AG10803 (cell line): ENCODE data around the gene ATF4.
"Not testable (repeated sequence)": the region's sequence is repeated elsewhere in the genome, so short reads cannot be mapped to it uniquely, and the experiment has no call there.

ENCODE experiments used
- DNase-seq: peaks from one replicate; pipeline ENCODE4 v3.0.0; 2010; ENCODE audit warnings: low read depth
- H3K4me3 ChIP-seq: 2 replicates; pipeline ENCODE4 v1.5.1; 2011; ENCODE audit warnings: mild to moderate bottlenecking, low read length, control low read depth
- CTCF ChIP-seq: conservative IDR thresholded peaks from 2 replicates; pipeline ENCODE4 v1.5.1; 2011; ENCODE audit warnings: mild to moderate bottlenecking, low read length, control low read depth, inconsistent platforms

The ATF4 gene

GRCh38 chr22:39502789-39503409 is 17.5 kb upstream of the ATF4 start:
- no peak for TF ChIP-seq CTCF
- H3K4me3 ChIP-seq = peak overlapping the region; percentile 86
- DNase-seq = no peak

GRCh38 chr22:39503630-39504029 is 16.7 kb upstream of the ATF4 start:
- no peak for DNase-seq
- TF ChIP-seq CTCF = no peak
- peak overlapping the region; percentile 86 for H3K4me3 ChIP-seq

GRCh38 chr22:39504071-39504470 is 16.3 kb upstream of the ATF4 start:
- TF ChIP-seq CTCF = no peak
- H3K4me3 ChIP-seq = no peak overlapping the region; the same call in 1 of the 2 replicates
- DNase-seq = no peak

DNA sequence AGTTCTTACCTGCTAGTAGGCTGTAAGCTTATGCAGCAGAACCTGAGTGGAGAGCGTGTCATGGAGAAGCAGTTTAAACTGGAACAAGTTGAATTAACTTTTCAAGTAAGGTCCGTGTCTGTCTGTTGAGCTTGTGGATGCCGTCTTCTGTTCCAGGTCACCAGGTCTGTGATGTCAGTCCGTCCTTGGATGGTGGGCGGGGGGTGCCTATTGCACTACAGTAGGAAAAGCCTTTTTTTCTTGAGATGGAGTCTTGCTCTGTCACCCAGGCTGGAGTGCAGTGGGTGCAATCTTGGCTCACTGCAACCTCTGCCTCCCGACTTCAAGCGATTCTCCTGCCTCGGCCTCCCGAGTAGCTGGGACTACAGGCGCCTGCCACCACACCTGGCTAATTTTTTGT is 13.3 kb upstream of the ATF4 start:
- H3K4me3 ChIP-seq, DNase-seq: not testable (repeated sequence)

- TF ChIP-seq CTCF = no peak
- no peak overlapping the region for H3K4me3 ChIP-seq
- DNase-seq = no peak
These were observed 12.0 kb upstream of the ATF4 start for GRCh38 chr22:39508393-39508792.

DNA sequence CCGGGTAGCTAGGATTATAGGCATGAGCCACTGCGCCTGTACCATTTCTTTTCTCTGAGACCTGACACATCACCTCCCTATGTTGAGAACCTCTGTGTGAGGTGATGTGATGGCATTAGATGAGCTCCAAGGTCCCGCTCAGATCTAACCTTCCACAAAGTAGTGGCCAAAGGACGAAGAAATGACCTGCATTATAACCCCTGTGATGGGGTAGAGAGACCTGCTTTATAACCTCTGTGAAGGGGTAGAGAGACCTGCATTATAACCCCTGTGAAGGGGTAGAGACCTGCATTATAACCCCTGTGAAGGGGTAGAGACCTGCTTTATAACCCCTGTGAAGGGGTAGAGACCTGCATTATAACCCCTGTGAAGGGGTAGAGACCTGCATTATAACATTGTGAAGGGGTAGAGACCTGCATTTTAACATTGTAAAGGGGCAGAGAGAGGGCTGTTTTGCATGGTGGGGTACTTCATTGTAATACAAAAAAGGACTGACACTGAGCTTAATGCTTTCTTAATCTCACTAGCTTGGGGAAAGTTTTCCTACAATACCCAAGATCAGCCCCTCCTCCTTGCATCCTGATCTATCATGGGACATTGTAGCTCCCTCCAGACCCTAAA is 9.7 kb upstream of the ATF4 start:
- no peak for DNase-seq
- TF ChIP-seq CTCF = no peak
- H3K4me3 ChIP-seq = no peak overlapping the region

- no peak for DNase-seq
- no peak overlapping the region for H3K4me3 ChIP-seq
- no peak for TF ChIP-seq CTCF
These were observed 9.1 kb upstream of the ATF4 start for GRCh38 chr22:39511226-39511625.

DNA sequence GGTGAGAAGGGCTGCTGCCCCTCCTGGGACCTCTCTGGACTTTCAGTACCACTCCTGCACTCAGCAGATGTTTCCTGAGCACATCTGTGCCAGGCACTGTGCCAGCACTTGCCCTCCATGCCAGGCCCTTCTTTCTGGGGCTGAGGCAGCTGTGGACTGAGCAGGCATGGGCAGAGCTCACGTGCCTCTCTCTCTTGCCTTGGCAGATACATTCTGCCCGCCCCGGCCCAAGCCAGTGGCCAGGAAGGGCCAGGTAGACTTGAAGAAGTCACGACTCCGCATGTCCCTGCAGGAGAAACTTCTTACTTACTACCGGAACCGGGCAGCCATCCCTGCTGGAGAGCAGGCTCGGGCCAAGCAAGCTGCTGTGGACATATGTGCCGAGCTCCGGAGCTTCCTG is 8.3 kb upstream of the ATF4 start:
- DNase-seq = no peak
- no peak overlapping the region for H3K4me3 ChIP-seq
- no peak for TF ChIP-seq CTCF
